Calu3 (cell line): Measurements from ENCODE around the gene IFT80. TPM values are rescaled to one million over a fixed set of nuclear protein-coding genes. Genes with fewer than 3 reads are reported as not detected.

Source experiments
- BruUV-seq: library from RNA; stranded (reverse); fragments of 400-500 nt; replicated peaks from 2 replicates; lab custom pipeline; 2021; lab: Mats Ljungman, UMichigan
- CTCF ChIA-PET: fragments of 300-600 bp; sonication (Branson Sonifier 250); formaldehyde crosslinking; loops from one replicate; lab custom pipeline; 2022; ENCODE audit warnings: antibody characterized with exemption; lab: Charles Lee
- DNase-seq: peaks from one replicate; pipeline ENCODE4 v3.0.0; 2022
- H3K27ac Mint-ChIP-seq: one replicate; pipeline ENCODE4 v1.8.0; 2022; ENCODE audit warnings: mixed read lengths; ENCODE audit not compliant: unreplicated experiment
- H3K27me3 Mint-ChIP-seq: one replicate; pipeline ENCODE4 v1.8.0; 2022; ENCODE audit warnings: mixed read lengths; ENCODE audit not compliant: unreplicated experiment
- H3K36me3 Mint-ChIP-seq: one replicate; pipeline ENCODE4 v1.8.0; 2022; ENCODE audit warnings: mild to moderate bottlenecking, moderate library complexity, mixed read lengths; ENCODE audit not compliant: insufficient read depth, unreplicated experiment
- H3K4me1 Mint-ChIP-seq: one replicate; pipeline ENCODE4 v1.8.0; 2022; ENCODE audit warnings: mild to moderate bottlenecking, low read depth, mixed read lengths; ENCODE audit not compliant: unreplicated experiment
- H3K4me3 Mint-ChIP-seq: one replicate; pipeline ENCODE4 v1.8.0; 2022; ENCODE audit warnings: mild to moderate bottlenecking, low read depth, moderate library complexity, mixed read lengths; ENCODE audit not compliant: unreplicated experiment
- H3K9me3 Mint-ChIP-seq: one replicate; pipeline ENCODE4 v1.8.0; 2022; ENCODE audit warnings: low read depth, mixed read lengths; ENCODE audit not compliant: unreplicated experiment
- CTCF ChIP-seq: fragments of 200-600 bp; IDR thresholded peaks from one replicate; pipeline ENCODE4 v1.8.0; 2022; ENCODE audit warnings: antibody characterized with exemption; ENCODE audit not compliant: unreplicated experiment
- intact Hi-C: fragments of 100-400 bp; cut with micrococcal nuclease; formaldehyde crosslinking; loops from one replicate; pipeline ENCODE4 v1.10.0; 2022; ENCODE audit not compliant: unreplicated experiment
- total RNA-seq: library from RNA; stranded (reverse); gene quantifications from 2 replicates; pipeline ENCODE4 v1.2.3, GENCODE V29; 2022

IFT80 gene
- total RNA-seq, 1 experiment from 2014 or later, result 58.0 TPM

- BruUV-seq, result no TSS peak
- CTCF ChIA-PET, result no interaction called here
- H3K36me3 Mint-ChIP-seq, result no peaks in the 10 kb centered on the region
- no peaks in the 10 kb centered on the region for H3K9me3 Mint-ChIP-seq
- peaks cover 36% of the 10 kb centered on the region for H3K4me1 Mint-ChIP-seq
- H3K4me3 Mint-ChIP-seq, result no peak overlapping the region
- H3K27me3 Mint-ChIP-seq, result no peaks in the 10 kb centered on the region
- DNase-seq, result no peak
- TF ChIP-seq CTCF, result no peak
- H3K27ac Mint-ChIP-seq, result no peak overlapping the region
- intact Hi-C loops, result no loop called here
Observed at GRCh38 chr3:160381470-160381869, 17.6 kb downstream of the IFT80 start.

GRCh38 chr3:160379628-160380214, 19.3 kb downstream of the IFT80 start:
- Mint-ChIP-seq H3K27me3 (no peaks in the 10 kb centered on the region), H3K27ac (no peak overlapping the region), H3K4me3 (no peak overlapping the region), H3K4me1 (peaks cover 27% of the 10 kb centered on the region), H3K36me3 (no peaks in the 10 kb centered on the region), H3K9me3 (no peaks in the 10 kb centered on the region)
- CTCF ChIA-PET, result no interaction called here
- BruUV-seq, result no TSS peak
- TF ChIP-seq CTCF, result no peak
- no peak for DNase-seq
- intact Hi-C loops, result no loop called here

GRCh38 chr3:160378331-160379109, 20.5 kb downstream of the IFT80 start:
- DNase-seq, result no peak
- no peaks in the 10 kb centered on the region for H3K9me3 Mint-ChIP-seq
- CTCF ChIA-PET, result interaction anchor here (0.6 to 0.7 kb wide), 2 partner anchors 64 to 1734 kb away, joined by 3 read pairs; partner anchors contain the start of gene GFM1
- H3K27me3 Mint-ChIP-seq, result no peaks in the 10 kb centered on the region
- H3K27ac Mint-ChIP-seq, result no peak overlapping the region
- no peaks in the 10 kb centered on the region for H3K36me3 Mint-ChIP-seq
- H3K4me1 Mint-ChIP-seq, result peaks cover 34% of the 10 kb centered on the region
- TF ChIP-seq CTCF, result no peak
- BruUV-seq, result no TSS peak
- no peak overlapping the region for H3K4me3 Mint-ChIP-seq
- intact Hi-C loops, result no loop called here

GRCh38 chr3:160376681-160377080, 22.3 kb downstream of the IFT80 start:
- H3K36me3 Mint-ChIP-seq, result no peaks in the 10 kb centered on the region
- no peaks in the 10 kb centered on the region for H3K27me3 Mint-ChIP-seq
- CTCF ChIA-PET, result no interaction called here
- BruUV-seq, result no TSS peak
- intact Hi-C loops, result no loop called here
- DNase-seq, result no peak
- H3K4me3 Mint-ChIP-seq, result no peak overlapping the region
- no peak for TF ChIP-seq CTCF
- no peaks in the 10 kb centered on the region for H3K9me3 Mint-ChIP-seq
- no peak overlapping the region for H3K27ac Mint-ChIP-seq
- H3K4me1 Mint-ChIP-seq, result peaks cover 27% of the 10 kb centered on the region
